GM12874 (cell line): ENCODE data around the gene PRPF4.

ENCODE experiments used
- CTCF ChIP-seq: IDR thresholded peaks from 2 replicates; pipeline ENCODE4 v1.5.1; 2011; ENCODE audit warnings: low read depth, mild to moderate bottlenecking, control low read depth, low read length, moderate library complexity; ENCODE audit not compliant: insufficient read depth

Gene PRPF4

GRCh38 chr9:113309204-113309813 lies 33.9 kb downstream of the PRPF4 start:
- TF ChIP-seq CTCF, result peak; percentile 52; the same call in 1 of the 2 replicates

- TF ChIP-seq CTCF, result no peak
These were observed 35.1 kb downstream of the PRPF4 start for GRCh38 chr9:113310538-113310937.

- no peak for TF ChIP-seq CTCF
These were observed 36.5 kb downstream of the PRPF4 start for GRCh38 chr9:113311961-113312360.

- no peak for TF ChIP-seq CTCF
These were observed 37.8 kb downstream of the PRPF4 start for GRCh38 chr9:113313261-113313660.

- TF ChIP-seq CTCF, result no peak
These were observed 39.8 kb downstream of the PRPF4 start for GRCh38 chr9:113315231-113315630.

- no peak for TF ChIP-seq CTCF
These were observed 40.6 kb downstream of the PRPF4 start for GRCh38 chr9:113316030-113316429.

GRCh38 chr9:113317777-113318176 lies 42.3 kb downstream of the PRPF4 start:
- no peak for TF ChIP-seq CTCF

GRCh38 chr9:113319054-113319453 lies 43.6 kb downstream of the PRPF4 start:
- TF ChIP-seq CTCF, result no peak
